GM12872 (cell line): ENCODE data around the gene AADACL4.

Source experiments
- TF ChIP-seq, protein P1 (sequence below): IDR thresholded peaks from 3 replicates; pipeline ENCODE4 v1.5.1; 2011; ENCODE audit warnings: low read depth, mild to moderate bottlenecking, low read length, moderate library complexity; ENCODE audit not compliant: insufficient read depth

The AADACL4 gene

DNA sequence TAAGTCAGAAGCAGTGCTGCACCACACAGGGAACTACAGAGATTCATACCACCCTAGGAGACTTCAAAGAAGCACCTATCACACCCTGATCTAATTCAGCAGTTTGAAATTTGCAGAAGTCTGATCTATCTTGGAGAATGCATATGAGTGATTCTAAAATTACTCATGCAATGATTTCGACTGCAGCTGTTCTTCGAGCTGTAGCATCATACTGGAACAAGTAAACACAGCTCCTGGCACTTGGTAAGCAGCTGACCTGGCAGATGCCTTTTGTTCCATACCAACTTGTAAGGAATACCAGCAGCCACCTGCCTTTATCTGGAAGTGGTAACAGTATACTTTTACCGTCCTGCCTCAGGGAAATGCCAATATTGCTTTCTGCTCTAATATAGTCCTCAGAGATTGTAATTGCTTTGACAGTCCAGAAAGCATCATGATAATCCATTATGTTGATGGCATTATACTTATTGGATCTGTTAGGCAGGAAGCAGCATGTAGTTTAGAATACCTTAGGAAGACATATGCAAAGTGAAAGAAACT lies 25.7 kb downstream of the AADACL4 start:
- TF ChIP-seq, protein P1, sequence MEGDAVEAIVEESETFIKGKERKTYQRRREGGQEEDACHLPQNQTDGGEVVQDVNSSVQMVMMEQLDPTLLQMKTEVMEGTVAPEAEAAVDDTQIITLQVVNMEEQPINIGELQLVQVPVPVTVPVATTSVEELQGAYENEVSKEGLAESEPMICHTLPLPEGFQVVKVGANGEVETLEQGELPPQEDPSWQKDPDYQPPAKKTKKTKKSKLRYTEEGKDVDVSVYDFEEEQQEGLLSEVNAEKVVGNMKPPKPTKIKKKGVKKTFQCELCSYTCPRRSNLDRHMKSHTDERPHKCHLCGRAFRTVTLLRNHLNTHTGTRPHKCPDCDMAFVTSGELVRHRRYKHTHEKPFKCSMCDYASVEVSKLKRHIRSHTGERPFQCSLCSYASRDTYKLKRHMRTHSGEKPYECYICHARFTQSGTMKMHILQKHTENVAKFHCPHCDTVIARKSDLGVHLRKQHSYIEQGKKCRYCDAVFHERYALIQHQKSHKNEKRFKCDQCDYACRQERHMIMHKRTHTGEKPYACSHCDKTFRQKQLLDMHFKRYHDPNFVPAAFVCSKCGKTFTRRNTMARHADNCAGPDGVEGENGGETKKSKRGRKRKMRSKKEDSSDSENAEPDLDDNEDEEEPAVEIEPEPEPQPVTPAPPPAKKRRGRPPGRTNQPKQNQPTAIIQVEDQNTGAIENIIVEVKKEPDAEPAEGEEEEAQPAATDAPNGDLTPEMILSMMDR = no peak

DNA sequence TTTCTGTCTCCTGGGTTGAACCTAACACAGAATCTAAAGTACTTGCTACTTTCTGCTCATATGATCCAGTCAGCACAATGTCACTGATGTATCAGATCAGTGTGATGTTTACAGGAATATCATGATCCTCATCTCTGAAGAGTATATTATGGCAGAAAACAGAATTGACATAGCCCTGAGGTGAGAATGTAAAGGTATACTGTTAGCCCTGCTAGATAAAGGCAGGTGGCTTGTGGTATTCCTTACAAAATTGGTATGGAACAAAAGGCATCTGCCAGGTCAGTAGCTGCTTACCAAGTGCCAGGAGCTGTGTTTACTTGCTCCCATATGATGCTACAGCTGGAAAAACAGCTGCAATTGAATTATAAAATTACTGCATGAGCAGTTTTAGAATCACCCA lies 30.5 kb downstream of the AADACL4 start:
- TF ChIP-seq, protein P1 = no peak

DNA sequence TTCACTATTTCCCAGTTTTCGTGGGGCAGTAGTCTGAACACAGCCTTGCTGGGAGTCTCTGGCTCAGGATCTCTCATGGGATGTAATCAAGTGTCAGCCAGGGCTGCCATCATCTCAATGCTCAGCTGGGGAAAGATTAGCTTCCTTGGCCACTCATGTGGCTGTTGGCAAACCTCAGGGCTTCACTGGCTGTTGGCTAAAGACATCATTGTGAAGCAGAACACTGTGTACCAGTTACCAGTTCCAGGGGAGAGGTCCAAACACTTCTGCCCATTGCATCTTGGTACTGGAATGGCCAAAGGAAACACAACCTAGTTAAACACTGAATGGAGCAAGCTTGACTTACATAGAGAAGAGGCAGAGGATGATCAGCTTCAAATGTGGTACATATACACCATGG lies 33.7 kb downstream of the AADACL4 start:
- TF ChIP-seq, protein P1 = no peak

DNA sequence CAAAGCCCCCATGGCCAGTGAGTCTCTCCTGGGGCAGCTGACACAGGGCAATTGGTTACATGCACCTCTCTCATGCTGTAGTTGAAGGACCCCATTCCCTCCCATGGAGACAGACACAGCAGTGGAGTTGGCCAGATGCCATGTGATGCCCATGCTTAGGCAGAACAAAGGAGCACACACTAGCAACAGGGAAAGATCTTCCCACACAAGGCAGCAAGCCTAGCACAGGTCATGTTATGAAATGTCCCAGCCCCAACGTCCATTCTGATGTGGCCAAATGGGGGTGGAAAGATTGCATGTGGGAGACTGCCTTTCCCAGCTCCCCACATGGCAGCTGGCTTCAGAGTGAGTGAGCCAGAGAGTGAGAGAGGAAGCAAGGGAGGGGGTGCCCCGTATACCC lies 34.5 kb downstream of the AADACL4 start:
- TF ChIP-seq, protein P1 = no peak

DNA sequence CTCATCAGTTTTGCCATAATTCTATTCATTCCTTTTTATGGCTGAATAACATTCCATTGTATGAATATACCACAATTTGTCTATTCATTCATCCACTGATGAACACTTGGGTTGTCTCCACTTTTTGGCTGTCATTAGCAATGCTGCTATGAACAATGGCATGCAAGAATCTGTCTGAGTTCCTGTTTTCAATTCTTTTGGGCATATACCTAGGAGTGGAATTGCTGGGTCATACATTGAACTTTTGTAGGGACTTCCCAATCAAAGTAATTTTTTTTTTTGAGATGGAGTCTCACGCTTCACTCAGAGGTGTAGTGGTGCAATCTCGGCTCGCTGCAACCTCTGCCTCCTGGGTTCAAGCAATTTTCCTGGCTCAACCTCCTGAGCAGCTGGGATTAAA lies 34.9 kb downstream of the AADACL4 start:
- TF ChIP-seq, protein P1 = no peak

DNA sequence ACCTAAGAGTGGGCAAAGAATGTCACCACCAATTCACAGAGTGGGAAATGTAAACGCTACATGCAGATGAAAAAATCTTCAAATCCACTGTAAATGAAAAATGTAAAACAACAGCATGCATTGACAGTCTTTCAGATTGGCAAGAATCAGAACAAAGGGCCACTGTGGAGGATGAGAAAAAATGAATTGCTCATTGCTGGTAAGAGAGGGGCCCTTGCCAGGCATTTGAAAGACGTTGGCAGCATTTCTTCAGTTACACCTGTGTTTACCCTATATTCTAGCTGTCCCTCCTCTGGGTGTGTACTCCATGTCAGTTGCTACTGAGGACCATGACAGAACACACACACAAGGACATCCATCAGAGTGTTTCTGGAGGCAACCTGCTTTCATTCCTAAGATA lies 46.3 kb downstream of the AADACL4 start:
- TF ChIP-seq, protein P1 = no peak

DNA sequence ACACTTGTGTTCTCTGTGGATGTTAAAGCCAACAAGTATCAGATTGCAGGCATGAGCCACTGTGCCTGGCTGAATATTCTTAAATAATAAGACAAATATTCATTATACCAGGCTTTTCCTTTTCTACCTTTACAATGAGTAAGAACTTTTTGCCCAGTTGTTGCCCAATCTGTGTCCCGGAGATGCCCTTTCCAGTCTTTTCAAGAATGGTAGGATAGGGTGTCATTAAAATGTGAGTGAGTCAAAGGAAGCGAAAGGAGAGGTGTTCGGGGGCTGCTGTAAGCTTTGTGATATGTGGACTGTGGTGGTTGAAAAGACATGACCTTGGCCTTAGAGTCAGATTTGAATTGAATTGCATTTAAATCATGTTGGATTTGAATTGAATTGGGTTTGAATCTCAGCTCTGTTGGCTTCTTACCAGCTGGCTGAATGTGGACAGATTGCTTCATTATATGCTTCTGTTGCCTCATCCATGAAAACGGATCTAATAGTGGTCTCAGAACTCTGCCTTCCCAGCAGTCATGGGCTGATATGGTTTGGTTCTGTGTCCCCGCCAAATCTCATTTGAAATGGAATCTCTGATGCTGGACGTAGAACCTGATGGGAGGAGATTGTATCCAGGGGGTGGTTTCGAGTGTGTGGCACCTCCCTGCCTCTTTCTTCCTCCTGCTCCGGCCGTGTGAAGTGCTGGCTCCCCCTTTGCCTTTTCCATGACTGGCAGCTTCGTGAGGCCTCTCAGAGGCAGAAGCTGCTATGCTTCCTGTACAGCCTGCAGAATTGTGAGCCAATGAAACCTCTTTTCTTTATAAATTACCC lies 49.3 kb downstream of the AADACL4 start:
- TF ChIP-seq, protein P1 = no peak
